Stimulated activated CD8-positive, alpha-beta memory T cell treated with anti-CD3 and anti-CD28 coated beads, Interleukin-12 subunit alpha, Interleukin-12 subunit beta, amount 100 ng/mL, for 1 hour (primary cell): ENCODE results near the gene ANKRD13B.

Experiments
- DNase-seq: peaks from one replicate; pipeline ENCODE4 v3.0.0-alpha.2; 2020; ENCODE audit warnings: low read depth

Gene ANKRD13B

DNA sequence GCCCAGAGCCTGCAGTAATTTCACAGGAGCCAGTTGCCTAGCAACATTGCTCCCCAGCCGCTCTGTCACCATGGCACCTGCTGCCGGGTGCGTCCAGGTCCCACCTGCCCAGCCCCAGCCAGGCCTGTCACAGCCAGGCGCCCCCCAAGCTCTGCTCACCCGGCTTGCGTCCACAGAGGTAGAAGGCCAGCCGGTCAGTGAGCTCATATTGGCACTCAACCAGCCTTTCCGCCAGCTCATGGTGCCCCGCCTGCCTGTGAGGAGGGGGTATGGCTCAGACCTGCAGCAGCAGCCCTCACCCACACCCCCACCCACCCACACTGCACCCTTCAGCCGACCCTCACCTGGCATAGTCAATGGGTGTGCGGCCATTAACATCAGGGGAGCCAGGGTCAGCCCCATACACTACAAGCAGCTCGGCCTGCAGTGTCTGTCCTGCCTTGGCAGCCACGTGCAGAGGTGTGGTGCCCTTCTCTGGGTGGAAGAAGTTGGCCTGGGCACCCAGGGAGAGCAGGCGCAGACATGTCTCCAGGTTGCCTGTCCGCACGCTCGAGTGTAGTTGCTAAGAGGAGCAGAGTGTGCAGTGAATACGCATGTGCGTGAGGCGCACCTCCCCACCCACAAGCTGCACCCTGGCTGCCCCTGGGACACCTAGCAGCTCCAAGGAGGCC, 11.2 kb upstream of the ANKRD13B start:
- no peak for DNase-seq

DNA sequence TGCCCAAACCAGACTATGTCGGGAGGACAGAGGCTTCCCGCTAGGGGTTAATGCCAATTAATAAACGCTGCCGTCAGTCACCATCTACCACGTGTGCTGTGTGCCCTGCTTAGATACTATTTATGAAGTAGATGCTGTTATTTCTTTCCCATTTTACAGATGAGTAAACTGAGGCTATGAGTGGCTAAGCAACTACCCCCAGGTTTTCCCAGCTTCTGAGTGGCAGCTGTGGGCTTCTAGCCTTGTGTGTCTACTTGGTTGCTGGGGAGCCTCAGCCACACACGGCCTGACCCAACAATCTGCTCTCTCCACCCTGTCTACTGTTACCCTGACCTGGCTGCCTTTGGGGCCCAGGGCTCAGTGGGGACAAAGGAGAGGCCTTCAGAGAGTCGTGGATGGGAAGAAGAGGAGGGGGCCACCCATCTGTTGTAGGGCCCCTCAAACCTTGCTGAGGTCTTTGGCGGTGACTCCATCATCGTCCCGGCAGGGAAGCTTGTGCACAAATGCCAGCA, 10.6 kb upstream of the ANKRD13B start:
- no peak for DNase-seq

DNA sequence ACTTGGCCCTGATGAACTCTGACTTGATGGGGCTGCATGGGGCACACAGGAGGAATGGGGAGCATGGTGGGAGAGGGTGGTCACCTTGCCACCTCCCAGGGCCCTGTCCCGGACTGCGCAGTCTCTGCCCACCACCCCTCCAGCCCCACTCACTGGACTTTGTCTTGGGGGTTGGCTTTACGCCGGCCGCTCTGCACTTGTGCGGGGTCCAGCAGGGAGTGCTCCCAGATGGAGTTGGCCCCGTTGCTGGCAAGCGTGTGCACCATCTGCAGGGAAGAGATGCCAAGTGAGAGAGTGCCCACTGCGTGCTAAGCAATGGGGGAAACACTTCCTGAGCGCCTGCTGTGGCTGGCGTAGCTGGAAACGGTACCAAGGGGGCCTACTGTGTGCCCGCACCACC, 10.2 kb upstream of the ANKRD13B start:
- no peak for DNase-seq

DNA sequence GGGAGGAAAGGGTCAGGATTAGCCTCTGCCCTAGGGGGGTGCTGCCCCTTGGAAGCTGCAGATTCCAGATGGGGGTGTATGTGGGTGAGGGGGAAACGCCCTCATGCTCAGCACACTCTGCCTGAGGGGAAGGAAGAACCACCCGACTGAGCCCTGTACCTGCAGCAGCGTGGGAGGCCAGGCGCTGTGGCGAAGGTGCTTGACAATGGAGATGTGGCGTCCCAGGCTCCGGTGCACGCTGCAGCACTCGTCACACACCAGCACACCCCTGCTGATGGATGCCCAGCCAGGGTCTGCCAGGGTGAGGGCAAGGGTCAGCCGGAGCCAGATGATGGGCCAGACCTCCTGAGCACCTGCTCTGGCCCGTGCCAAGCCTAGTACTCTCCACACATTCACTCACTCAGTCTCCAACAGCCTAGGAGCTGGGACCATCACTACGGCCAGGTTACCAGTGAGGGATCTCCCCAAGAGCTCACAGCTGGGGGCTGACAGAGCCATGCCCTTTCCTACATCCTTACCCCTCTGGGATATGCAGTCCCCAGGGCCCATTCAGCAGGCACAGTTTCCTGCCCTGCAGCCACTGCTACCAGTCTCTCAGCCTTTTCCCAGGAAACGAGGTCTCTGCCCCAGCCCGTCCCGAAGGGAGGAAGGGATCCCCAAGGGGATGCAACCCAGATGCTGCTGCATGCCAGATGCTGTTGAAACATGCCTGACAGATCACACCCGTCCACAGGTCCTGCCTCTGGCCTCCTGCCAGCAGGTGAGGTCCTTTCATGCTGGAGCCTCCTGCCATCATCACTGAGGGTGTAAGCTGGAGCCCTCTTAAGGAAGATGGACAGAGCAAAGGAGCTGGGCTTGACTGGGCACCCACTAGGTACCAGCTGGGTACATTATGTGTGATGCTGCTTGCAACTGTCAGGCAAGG, 9.3 kb upstream of the ANKRD13B start:
- no peak for DNase-seq

DNA sequence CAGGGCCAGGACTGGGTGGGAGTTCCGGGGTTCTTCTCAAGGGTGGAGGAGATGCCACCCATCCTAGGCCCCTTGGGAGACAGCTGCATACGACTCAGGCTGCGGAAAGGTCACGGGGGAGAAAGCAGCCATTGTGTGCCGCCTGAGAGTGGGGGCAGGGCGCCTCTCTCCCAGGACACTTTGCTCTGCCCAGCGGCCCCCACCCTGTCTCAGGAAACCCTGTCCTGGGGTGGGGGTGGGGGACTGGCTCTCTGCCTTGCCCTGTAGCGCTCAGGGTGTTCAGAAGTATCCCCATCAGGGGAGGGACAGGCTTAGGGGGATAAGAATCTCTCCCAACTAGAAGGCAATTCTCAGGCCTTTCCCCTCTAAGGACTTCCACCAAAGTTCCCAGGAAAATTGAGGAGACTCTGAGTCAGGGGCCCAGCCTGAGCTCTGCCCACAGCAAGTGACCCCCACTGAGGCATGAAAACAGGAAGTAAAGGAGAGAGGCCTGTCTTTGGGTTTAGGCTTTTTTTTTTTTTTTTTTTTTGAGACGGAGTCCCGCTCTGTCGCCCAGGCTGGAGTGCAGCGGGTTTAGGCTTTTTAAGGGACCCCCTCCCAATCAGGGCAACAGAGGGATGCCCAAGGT, 8.4 kb upstream of the ANKRD13B start:
- no peak for DNase-seq

DNA sequence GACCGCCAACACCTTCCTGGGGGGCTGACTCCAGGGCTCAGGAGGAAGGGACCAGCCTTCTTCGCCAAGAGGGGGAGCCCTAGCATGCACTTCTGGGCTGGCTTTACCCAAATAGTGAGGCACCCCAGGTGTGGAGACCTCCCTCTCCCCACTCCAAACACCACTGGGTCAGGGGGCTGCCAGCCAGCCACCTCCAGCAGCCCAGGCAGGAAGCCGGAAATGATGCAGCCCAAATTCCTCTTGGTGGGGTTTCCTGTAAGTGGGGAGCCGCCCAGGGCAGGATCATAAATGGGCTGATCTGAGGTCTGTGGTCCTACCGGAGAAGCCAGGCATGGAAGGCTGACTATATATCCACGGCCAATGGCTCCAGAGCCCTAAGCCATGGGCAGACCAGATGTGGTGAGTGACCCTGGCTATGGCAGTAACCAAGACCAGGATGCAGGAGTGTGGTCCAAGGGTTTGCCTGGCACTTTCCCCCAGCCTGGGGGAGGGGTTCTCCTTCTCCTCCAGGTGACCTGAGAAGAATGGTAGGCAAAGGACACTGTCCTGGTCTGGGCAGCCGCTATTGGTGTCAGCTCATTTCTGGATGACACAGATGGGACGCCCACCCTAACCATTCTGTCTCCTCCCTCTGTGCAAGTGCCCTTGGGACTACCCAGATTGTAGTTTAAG, 7.7 kb upstream of the ANKRD13B start:
- DNase-seq, result no peak

DNA sequence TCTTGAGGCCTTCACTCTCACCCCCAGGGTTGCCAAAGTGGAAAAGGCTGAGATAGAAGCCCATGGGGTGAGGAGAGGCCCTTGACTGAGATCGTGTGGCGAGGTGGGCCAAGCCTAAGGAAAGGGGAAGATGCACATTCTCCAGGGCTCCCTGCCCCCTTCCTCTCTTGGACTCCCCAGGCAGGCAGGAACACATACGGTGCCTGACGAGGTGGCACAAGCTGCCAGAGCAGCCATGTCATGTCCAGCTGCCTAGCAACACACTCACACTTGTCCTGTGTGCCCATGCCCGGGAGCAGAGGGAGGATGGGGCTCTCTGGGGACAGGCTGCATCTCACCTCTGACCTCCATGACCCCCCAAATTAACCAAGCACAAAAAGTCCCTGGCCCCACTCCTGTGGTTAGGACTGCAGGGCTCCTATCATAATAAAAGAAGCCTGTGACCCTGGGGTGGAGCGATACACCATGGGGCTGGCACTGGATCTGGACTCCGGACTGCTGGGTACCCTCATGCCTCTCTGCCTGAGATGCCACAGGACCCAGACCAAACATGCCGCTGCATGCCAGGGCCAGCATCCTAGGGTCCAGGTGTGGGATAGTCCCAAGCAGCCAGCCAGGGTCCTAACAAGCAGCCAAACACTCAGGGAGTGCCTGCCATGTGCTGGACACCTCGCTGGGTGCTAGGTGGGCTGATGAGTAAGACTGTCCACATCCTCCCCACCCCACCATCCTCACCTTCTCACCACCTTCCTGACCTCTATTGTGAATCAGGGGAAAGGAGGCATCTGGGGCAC, 6.1 kb upstream of the ANKRD13B start:
- no peak for DNase-seq

DNA sequence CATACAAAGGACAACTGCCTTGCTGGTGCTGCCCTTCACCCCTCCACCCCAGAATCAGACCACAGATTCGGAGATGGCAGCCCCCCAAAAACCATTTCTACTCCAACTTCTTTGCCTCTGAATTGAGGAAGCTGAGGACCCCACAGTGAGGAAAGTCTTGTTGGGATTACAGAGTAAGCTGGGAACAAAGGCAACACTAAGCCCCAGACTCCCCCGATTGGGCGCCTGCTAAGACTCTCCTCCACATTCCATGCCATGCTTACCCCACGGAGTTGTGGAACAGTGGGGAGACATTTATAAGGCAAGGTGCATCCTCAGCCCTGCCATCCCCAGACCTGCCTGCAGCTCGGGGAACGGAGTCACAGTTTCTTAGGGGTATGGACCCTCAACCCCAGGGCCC, 5.3 kb upstream of the ANKRD13B start:
- no peak for DNase-seq

DNA sequence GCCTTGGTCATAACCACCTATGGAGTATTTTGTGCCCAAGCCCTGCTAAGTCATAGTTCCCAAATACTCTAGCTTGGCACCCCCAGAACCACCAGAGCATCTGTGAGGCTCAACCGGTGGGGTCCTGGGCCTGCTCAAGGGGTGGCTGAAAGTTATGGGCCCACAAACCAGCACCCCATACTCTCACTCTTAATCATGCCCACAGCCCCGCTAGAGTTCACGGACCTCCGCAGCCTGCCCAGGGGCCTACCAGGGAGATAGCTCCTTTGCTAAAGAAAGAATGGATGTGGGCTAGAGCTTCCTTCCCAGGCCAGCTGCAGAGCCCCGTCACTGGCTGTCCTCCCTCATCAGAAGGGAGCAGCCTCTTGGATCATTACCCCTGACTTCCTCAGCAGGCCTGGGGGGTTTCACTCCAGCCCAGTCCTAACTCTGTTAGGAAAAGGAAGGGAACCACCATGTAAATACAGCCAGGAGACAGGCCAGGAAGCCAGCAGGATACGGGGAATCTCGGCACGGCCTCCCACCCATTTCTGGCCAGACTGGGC, 4.8 kb upstream of the ANKRD13B start:
- DNase-seq, result no peak

DNA sequence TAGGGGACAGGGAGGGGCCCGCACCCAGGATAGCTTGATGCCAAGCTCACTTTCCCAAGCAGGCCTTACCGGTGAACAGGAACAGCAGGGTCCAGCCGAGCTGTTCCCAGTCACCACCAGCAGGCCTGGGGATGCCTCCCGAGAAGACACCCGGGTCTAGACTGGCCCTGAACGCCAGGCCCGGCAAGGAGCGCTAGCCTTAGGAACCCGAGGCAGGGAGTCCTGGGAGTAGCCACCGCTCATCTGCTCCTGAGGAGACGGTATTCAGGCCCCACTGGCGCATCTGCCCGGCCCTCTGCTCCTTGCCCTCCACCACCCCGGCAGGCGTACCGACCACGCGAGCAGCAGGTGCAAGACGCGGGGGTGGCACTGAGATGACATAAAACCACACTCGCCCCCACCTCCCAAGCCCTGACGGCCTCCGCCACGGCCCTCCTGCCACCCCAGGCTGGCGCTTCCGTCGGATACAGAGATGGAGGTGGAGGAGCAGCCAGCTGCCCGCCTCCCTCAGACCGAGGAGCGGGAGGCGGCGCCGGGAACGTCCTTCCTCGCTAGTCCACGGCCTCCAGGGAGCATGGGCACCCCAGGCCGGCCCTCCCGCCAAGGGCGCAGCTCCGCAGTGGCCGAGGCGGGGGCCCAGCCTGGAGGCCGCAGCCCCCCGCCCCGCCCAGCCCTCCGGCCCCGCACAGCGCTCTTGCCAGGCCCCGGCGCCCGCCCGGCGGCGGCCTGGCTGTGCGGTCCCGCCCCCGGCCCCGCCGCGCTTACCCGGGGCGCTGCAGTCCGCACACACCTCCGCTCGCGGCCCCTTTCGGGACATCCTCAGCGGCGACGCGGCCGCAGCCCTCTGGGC, 4.1 kb upstream of the ANKRD13B start:
- DNase-seq, result peak; percentile 15

DNA sequence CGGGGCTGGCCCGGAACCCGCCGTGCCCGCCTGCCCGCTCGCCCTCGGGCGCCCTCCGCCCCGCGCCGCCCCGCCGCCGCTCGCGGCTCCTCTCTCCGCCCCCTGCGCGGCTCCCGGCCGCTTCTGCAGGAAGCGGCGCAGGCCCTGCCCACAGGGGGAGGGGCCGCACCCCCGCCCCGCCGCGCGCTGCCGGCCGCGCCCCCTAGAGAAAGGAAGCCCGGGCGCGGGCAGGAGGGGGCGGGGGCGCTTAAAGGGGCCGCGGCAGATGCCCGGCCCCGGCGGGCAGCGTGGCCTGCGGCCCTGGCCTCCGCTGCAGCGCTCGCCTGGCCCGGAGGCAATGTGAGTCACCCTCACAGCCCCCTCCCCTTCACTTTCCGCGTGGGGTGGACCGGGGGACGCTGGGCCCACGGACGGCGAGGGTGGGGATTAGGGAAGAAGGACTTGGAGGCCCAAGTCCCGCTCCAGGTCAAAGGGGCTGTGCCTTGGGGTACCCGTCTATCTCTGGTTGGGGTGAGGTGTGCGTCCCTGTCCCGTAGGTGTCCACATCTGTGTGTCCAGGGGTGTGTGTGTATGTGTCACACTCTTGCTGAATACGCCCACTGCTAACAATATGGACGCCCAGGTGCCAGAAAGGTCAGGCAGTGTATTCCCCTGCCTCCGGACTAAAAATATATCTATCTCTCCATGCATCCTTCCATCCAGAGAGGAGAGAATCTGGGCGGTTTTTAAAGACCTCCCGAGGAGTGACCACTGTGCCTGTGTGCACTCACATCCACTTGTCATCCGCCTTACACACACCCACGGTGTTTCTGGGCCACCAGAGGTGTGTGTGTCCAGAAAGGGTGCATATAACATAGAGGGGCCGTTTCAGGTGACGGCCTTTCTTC, 3.2 kb upstream of the ANKRD13B start, which contains the start of gene GIT1:
TSS of gene GIT1 (minus strand) at position 125 of the 887 bp plus-strand sequence. CDS start 270 bp downstream, outside the sequence.
- DNase-seq, result peak; percentile 64

DNA sequence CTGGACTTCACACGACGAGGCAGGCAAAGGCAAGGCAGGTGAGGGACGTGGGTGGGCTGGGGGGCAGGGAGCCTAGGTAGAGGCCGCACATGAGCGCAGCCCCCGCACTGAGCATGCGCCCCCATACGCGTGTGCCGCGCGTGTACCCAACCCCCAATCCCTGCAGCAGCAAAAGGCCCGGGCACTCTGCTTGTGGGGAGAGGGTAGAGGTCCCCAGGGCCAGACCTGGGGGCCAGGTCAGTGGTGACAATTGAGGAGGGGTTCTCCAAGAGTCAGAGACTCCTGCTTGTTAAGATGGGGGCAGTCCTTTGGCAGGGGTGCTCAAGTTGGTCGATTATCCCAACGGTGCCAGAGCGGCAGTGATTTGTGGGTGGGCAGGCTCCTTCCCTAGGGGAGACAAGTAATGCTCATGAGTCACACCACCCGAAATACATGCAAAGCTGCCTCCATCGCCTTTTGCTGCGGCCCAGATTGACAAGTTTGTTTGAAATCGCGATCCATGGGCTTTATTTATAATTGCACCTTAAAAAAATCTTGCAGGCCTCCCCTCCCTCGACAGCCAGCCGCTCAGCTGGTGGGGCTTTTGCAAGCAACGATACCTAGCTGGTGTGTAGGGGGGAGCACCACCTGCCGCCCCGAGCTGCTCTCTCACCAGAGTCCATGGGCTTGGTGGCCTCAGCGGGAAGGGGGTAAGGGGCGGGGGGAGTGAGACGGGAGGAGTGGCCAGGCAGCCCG, 2.4 kb upstream of the ANKRD13B start:
- DNase-seq, result no peak

DNA sequence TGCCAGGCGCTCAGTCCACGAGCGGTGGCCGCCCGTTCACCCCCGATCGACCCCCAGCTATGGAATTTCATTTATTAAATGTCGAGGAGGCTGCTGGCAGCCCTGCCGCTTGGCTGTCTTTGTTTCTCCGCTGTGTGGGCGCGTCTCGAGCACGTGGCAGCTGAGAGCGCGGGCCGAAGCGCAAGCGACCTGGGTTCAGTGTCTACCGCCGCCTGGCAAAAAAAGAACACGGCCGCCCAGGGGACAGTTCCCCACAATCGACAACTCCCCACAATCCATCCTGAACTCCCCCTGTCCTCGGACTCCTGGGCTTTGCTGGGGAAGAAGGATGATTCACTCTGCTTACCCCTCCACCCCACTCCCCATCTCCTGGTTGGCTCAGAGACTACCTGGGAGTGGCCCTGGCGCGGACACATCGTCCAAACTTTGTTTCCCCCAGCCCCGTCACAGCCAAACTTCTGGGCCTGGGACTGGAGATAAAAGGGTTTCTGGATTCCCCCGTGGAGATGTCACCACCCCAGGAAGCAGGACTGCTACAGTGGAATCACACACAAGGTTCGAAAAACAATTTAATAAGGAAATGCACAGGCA, 1.7 kb upstream of the ANKRD13B start:
- DNase-seq, result no peak

DNA sequence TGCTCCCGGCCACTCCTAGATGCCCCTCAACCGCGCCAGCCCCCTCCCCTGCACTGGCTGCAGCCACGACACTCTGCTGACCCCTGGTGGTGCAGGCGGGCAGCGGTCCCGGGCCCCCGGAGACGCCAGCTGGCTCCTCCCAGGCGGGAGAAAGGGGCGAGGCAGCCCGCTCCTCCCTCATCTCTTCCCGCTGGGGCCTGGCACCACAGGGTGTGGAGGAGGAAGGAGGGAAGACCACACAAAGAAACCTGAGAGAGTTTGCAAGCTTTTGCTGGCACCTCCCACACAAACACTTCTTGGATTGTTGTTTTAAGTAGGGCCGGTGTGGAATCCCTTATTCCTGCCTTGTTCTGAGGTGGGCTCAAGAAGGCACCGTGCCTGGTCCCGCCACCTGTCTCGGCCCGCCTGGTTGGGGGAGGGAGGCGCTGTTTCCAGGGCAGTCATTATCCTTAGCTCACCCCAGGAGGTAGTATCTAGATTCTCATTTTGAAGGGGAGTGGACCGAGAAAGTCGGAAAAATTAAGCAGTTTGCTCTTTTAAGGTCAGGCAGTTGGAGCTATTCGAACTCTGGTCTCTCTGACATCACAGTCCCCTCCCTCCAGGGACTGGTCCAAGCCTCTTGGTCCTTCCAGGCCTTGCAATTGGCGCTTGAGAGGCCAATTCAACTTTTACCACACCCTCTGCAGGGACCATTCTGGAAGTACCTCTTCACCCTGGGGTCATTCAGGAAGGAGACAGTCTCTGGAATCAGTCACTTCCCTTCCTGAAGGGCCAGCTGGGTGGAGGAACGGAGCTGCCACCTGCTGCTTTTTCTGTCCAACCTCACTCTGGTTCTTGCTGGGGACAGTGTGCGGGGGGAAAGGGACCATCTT, 959 bp upstream of the ANKRD13B start:
- no peak for DNase-seq

DNA sequence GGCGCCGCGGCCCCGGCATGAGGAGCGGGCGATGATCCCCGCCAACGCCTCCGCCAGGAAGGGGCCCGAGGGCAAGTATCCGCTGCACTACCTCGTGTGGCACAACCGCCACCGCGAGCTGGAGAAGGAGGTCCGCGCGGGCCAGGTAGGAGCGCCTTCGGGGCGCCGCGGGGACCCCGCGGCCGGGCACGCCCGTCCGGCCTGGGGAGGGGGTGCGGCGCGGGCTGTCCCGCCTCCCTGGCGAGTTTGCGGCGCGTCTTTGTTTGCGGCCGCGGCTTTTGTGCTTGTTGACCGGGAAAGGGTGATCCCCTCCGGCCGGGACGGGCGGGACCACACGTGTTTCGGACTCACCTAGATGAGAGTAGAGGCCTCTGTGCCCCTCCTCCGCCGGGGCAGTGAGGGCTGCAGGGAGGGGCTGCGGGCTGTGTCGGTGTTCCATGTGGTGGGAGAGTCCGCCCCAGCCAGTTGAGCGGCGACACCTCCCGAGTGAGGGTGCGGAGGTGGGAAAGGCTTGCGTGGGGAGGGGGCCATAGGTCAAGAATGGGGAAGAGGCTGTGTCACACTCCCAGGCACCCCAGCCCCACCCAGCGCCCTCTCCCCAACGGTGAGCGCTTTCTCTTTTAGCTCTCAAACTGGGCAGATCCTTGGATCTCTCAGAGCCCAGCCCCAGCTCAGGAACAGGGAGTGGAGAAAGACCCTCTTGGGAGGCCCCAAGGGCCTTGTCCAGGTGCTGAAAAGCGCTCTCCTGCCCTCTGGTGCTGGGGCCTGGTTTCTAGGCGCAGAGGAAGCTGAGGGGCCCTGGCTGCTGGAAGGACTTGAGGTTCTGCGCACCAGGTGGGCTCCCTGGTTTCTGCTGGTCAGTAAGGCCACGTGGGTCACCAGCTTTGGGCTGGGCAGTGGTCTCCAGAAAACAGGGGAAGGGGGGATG, 923 bp downstream of the ANKRD13B start:
- no peak for DNase-seq
